ENCODE results near the gene SHC3.

DNA sequence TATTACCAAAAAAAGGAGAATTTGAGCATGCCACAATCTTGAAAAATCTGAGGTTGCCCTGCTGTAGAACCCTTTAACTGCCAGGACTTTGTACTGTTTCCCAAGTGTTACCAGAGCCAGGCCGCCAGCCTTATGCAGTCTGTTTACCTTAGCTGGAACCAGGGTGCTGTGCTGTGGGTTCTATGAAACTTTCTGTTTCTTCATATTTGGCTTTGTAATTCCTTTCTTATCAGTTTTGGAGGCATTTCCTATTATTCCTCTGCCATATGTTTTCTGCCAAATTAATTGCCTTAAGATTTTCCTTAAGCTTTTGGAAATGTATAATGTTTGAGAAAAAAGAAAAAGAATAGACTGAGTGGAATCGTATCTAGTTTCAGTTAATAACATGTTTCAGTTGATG, 185.3 kb downstream of the SHC3 start:
- TF ChIP-seq EZH2 (IDR thresholded peaks at IDR 0.05) (no peak), POLR2A (IDR thresholded peaks at IDR 0.05; ENCODE audit: borderline replicate concordance, extremely low read depth, insufficient read depth, insufficient read length) (no peak), RAD21 (IDR thresholded peaks at IDR 0.05; ENCODE audit: low read depth) (no peak), EZH2phosphoT487 (IDR thresholded peaks at IDR 0.05; ENCODE audit: borderline replicate concordance) (no peak), POLR2AphosphoS5 (IDR thresholded peaks at IDR 0.05; ENCODE audit: low read depth, low read length) (no peak), JUND (IDR thresholded peaks at IDR 0.05) (no peak), SP1 (IDR thresholded peaks at IDR 0.05; ENCODE audit: low read depth) (no peak), FOSL1 (IDR thresholded peaks at IDR 0.05; ENCODE audit: low read depth) (no peak), YY1 (IDR thresholded peaks at IDR 0.05; ENCODE audit: extremely low read depth, insufficient replicate concordance, low read depth, low read length) (no peak), ZFX (IDR thresholded peaks at IDR 0.05) (no peak), ELF1 (IDR thresholded peaks at IDR 0.05; ENCODE audit: borderline replicate concordance, low read depth) (no peak)
- TF ChIP-seq, protein P1, sequence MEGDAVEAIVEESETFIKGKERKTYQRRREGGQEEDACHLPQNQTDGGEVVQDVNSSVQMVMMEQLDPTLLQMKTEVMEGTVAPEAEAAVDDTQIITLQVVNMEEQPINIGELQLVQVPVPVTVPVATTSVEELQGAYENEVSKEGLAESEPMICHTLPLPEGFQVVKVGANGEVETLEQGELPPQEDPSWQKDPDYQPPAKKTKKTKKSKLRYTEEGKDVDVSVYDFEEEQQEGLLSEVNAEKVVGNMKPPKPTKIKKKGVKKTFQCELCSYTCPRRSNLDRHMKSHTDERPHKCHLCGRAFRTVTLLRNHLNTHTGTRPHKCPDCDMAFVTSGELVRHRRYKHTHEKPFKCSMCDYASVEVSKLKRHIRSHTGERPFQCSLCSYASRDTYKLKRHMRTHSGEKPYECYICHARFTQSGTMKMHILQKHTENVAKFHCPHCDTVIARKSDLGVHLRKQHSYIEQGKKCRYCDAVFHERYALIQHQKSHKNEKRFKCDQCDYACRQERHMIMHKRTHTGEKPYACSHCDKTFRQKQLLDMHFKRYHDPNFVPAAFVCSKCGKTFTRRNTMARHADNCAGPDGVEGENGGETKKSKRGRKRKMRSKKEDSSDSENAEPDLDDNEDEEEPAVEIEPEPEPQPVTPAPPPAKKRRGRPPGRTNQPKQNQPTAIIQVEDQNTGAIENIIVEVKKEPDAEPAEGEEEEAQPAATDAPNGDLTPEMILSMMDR (IDR thresholded peaks at IDR 0.05 in 2 of 3, conservative IDR thresholded peaks at IDR 0.05 in 1 of 3; ENCODE audit: borderline replicate concordance in 1 of 3, insufficient read depth in 1 of 3, low read depth in 2 of 3, low read length in 2 of 3), result no peak
- TF ChIP-seq, protein P2, sequence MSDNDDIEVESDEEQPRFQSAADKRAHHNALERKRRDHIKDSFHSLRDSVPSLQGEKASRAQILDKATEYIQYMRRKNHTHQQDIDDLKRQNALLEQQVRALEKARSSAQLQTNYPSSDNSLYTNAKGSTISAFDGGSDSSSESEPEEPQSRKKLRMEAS (IDR thresholded peaks at IDR 0.05), result no peak
- TF ChIP-seq, protein P3, sequence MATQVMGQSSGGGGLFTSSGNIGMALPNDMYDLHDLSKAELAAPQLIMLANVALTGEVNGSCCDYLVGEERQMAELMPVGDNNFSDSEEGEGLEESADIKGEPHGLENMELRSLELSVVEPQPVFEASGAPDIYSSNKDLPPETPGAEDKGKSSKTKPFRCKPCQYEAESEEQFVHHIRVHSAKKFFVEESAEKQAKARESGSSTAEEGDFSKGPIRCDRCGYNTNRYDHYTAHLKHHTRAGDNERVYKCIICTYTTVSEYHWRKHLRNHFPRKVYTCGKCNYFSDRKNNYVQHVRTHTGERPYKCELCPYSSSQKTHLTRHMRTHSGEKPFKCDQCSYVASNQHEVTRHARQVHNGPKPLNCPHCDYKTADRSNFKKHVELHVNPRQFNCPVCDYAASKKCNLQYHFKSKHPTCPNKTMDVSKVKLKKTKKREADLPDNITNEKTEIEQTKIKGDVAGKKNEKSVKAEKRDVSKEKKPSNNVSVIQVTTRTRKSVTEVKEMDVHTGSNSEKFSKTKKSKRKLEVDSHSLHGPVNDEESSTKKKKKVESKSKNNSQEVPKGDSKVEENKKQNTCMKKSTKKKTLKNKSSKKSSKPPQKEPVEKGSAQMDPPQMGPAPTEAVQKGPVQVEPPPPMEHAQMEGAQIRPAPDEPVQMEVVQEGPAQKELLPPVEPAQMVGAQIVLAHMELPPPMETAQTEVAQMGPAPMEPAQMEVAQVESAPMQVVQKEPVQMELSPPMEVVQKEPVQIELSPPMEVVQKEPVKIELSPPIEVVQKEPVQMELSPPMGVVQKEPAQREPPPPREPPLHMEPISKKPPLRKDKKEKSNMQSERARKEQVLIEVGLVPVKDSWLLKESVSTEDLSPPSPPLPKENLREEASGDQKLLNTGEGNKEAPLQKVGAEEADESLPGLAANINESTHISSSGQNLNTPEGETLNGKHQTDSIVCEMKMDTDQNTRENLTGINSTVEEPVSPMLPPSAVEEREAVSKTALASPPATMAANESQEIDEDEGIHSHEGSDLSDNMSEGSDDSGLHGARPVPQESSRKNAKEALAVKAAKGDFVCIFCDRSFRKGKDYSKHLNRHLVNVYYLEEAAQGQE (IDR thresholded peaks at IDR 0.05; ENCODE audit: low read depth), result no peak

All from HCT116 (cell line).